A673 (cell line): ENCODE measurements around the gene SLC30A2.

Experiments
- EZH2 ChIP-seq: fragments of 200-600 bp; sonication (generic); IDR thresholded peaks from 2 replicates; pipeline ENCODE4 v1.6.1; 2017; ENCODE audit warnings: borderline replicate concordance, low read depth, mild to moderate bottlenecking, mixed read lengths, antibody characterized with exemption, low read length; ENCODE audit not compliant: poor library complexity, severe bottlenecking
- TF ChIP-seq, protein P1 (sequence below): fragments of 300-800, 200-600 bp; sonication (generic); conservative IDR thresholded peaks from 2 replicates; pipeline ENCODE4 v1.5.1; 2017; ENCODE audit warnings: low read depth, mild to moderate bottlenecking, antibody characterized with exemption, low read length, moderate library complexity, mixed read lengths

DNA sequence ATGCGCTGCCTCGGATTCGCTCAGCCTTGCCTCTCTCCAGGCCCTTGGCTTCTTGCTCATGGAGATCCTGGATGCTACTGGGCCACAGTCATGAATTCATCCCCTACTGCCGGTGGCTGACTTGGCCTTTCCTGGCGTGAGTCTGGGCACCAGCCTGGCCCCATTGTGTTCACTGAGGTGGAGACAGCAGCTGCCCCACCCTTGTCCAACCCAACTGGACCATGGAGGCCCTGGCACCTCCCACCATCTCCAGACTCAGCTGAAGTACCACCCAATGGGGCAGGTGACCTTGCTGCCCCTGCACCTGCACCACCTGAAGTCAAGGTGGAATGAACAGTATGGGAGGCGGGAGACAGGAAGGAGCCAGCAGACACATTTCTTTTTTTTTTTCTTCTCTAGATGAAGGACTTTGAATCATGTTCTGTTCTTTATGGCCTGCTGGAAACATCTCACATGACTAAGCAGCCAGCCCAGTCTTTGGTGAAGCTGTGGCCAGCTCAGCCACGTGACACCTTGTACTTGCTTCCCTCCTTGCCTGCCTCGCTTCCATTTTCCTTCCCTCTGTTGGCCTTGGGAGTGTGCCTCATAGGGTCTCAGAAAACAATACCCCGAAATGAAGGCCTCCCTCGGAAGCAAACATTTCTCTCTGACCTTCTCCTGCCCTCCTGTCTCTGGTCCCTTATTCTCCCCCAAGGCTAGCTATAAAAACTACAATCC is 3.8 kb upstream of the SLC30A2 start:
- TF ChIP-seq, protein P1, sequence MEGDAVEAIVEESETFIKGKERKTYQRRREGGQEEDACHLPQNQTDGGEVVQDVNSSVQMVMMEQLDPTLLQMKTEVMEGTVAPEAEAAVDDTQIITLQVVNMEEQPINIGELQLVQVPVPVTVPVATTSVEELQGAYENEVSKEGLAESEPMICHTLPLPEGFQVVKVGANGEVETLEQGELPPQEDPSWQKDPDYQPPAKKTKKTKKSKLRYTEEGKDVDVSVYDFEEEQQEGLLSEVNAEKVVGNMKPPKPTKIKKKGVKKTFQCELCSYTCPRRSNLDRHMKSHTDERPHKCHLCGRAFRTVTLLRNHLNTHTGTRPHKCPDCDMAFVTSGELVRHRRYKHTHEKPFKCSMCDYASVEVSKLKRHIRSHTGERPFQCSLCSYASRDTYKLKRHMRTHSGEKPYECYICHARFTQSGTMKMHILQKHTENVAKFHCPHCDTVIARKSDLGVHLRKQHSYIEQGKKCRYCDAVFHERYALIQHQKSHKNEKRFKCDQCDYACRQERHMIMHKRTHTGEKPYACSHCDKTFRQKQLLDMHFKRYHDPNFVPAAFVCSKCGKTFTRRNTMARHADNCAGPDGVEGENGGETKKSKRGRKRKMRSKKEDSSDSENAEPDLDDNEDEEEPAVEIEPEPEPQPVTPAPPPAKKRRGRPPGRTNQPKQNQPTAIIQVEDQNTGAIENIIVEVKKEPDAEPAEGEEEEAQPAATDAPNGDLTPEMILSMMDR = no peak
- TF ChIP-seq EZH2 = no peak
